Kidney epithelial cell (primary cell): Measurements from ENCODE around the gene RASA2. TPM values are rescaled to one million over a fixed set of nuclear protein-coding genes. Genes with fewer than 3 reads are reported as not detected.

Source experiments
- DNase-seq: peaks from one replicate; pipeline ENCODE4 v3.0.0-alpha.2; 2010; ENCODE audit warnings: low read depth
- H3K27me3 ChIP-seq: 2 replicates; pipeline ENCODE4 v1.6.0; 2011; ENCODE audit warnings: low read length; ENCODE audit not compliant: control insufficient read depth, insufficient read depth
- H3K36me3 ChIP-seq: 2 replicates; pipeline ENCODE4 v1.5.1; 2011; ENCODE audit warnings: low read length; ENCODE audit not compliant: control insufficient read depth, insufficient read depth
- H3K4me3 ChIP-seq: 2 replicates; pipeline ENCODE4 v1.5.1; 2011; ENCODE audit warnings: low read depth, mild to moderate bottlenecking, control low read depth, low read length
- CTCF ChIP-seq: IDR thresholded peaks from 2 replicates; pipeline ENCODE4 v1.5.1; 2011; ENCODE audit warnings: mild to moderate bottlenecking, moderate library complexity, low read length, control low read depth, inconsistent platforms; ENCODE audit not compliant: insufficient read depth, poor library complexity, severe bottlenecking
- total RNA-seq: library from RNA; depleted of rRNA; stranded (reverse); fragments of >200 nt; gene quantifications from 2 replicates; pipeline ENCODE4 v1.2.3, GENCODE V29; 2015

The RASA2 gene
- total RNA-seq, 1 donor from 2014 or later, result 16.8 TPM

DNA sequence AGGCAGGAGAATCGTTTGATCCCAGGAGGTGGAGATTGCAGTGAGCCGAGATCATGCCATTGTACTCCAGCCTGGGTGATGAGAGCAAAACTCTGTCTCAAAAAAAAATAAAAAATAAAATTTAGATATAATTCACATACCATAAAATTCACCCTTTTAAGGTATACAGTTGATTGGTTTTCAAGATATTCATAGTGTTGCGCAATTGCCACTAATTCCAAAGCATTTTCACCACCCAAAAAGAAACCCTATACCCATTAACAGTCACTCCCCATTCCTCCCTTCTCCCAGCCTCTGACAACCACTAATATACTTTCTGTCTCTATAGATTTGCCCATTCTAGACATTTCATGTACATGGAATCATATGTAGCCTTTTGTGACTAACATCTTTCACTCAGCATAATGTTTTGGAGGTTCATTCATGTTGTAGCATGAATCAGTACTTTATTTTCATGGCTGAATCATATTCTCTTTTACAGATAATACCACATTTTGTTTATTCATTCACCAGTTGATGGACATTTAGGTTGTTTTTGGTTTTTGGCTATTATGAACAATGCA lies 116.7 kb downstream of the RASA2 start:
- DNase-seq, result no peak
- no peak for TF ChIP-seq CTCF
- no peaks in the 10 kb centered on the region for H3K36me3 ChIP-seq
- H3K4me3 ChIP-seq, result no peak overlapping the region
- no peaks in the 10 kb centered on the region for H3K27me3 ChIP-seq

DNA sequence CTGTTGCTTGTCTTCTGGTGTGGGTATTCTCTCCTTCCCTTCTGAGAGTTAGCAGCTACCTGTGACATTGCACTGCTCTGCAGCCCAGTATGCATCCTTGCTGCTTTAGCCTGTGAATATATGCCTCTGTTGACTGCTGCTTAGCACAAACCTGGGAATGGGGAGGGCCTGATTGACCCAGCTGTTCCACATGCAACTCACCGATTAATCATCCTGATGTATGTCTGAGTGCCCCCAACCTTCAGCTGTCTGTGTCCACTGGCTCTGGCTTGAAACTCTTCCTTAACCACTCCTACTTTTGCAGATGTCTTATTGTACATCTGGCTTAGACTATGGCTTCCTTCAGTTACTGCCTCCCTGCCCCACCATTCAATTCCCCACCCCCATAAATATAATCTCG lies 119.1 kb downstream of the RASA2 start:
- peaks cover under 1% of the 10 kb centered on the region for H3K36me3 ChIP-seq
- DNase-seq, result no peak
- no peaks in the 10 kb centered on the region for H3K27me3 ChIP-seq
- H3K4me3 ChIP-seq, result no peak overlapping the region
- TF ChIP-seq CTCF, result no peak

DNA sequence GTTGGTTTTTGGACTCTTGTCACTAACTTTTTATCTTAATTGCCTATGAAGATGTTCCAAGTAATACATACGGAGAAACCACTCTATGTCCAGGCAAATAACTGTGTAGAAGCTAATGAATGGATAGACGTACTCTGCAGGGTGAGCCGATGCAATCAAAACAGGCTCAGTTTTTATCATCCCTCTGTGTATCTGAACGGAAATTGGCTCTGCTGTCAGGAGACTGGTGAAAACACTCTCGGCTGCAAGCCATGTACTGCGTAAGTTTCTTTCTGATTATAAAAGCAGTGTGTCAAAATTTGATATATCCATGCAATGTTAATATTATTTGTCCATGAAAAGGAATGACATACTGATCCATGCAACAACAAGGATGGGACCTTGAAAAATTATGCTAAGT lies 121.6 kb downstream of the RASA2 start:
- H3K27me3 ChIP-seq, result no peaks in the 10 kb centered on the region
- no peak for DNase-seq
- peaks cover 1% of the 10 kb centered on the region for H3K36me3 ChIP-seq
- H3K4me3 ChIP-seq, result no peak overlapping the region
- TF ChIP-seq CTCF, result no peak

- H3K4me3 ChIP-seq, result no peak overlapping the region
- no peak for DNase-seq
- no peaks in the 10 kb centered on the region for H3K27me3 ChIP-seq
- TF ChIP-seq CTCF, result no peak
- H3K36me3 ChIP-seq, result peaks cover 1% of the 10 kb centered on the region
Measured at GRCh38 chr3:141610939-141611338, 124.1 kb downstream of the RASA2 start.

- Histone ChIP-seq H3K4me3 (no peak overlapping the region), H3K27me3 (no peaks in the 10 kb centered on the region), H3K36me3 (no peaks in the 10 kb centered on the region)
- DNase-seq, result no peak
- no peak for TF ChIP-seq CTCF
Measured at GRCh38 chr3:141618103-141618910, 131.5 kb downstream of the RASA2 start.
